GM21423 (cell line): ENCODE measurements around the gene ZNF865.

Source experiments
- ATAC-seq: cut with Tn5 transposase; IDR thresholded peaks from one replicate; pipeline ENCODE4 v1.9.1; 2021; ENCODE audit warnings: mild to moderate bottlenecking, moderate library complexity; ENCODE audit not compliant: unreplicated experiment

ZNF865 gene

GRCh38 chr19:55603581-55604292 lies 1.7 kb upstream of the ZNF865 start:
- no peak for ATAC-seq

GRCh38 chr19:55605207-55605636 lies 225 bp upstream of the ZNF865 start:
- ATAC-seq: peak; percentile 68

- ATAC-seq: no peak
These were observed 982 bp downstream of the ZNF865 start for GRCh38 chr19:55606471-55606787.

- ATAC-seq: no peak
These were observed 1.4 kb downstream of the ZNF865 start for GRCh38 chr19:55606817-55607216.

- no peak for ATAC-seq
These were observed 3.9 kb downstream of the ZNF865 start for GRCh38 chr19:55609326-55609725.

DNA sequence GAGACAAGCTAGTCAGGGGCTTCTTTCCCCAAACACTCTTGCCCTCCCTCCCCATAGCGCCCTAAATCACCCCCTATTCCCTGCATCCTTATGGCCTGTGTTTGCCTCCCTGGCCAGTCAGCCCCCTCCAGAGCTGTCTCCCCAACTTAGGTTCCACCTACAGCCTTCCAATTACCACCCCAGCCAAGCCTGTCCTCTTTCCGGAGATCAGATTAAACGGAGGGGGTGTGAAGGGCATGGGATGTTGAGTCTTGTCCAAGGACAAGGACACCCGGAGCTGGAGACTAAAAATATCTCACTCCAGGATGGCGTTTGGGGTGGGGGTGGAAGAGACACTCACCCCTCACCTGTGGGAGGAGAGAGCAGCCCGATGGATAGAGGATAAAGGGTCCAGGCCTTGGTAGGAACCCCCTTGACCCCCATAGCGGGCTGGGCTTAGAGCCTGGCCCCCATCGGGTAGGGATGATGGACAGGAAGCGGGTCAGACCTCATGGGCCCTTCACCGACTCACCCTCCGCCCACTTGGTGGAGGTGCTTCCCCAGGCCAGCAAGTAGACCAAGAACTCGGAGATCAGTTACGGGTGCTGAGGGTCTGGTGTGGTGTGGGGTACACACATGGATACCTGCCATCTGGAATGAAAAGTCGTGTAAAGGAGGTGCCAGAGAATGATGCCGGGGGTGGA lies 6.0 kb downstream of the ZNF865 start:
- no peak for ATAC-seq

GRCh38 chr19:55611983-55612645 lies 6.7 kb downstream of the ZNF865 start:
- no peak for ATAC-seq

DNA sequence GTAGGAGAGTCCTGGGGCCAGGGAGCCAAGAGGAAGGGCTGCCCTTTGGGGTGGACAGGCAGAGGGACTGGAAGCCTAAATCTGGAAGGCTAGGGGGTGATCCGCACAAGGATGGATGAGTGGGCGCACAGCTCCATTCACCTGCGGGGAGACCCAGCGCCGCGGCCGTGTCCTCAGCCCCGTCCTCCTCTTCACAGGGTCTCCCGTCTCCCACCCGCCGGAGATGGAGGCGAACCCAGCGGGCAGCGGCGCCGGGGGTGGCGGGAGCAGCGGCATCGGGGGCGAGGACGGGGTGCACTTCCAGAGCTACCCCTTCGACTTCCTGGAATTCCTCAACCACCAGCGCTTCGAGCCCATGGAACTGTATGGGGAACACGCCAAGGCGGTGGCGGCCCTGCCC lies 7.9 kb downstream of the ZNF865 start:
- ATAC-seq: no peak

GRCh38 chr19:55613930-55614710 lies 8.7 kb downstream of the ZNF865 start:
- ATAC-seq: no peak

- no peak for ATAC-seq
These were observed 9.5 kb downstream of the ZNF865 start for GRCh38 chr19:55614711-55615542.

DNA sequence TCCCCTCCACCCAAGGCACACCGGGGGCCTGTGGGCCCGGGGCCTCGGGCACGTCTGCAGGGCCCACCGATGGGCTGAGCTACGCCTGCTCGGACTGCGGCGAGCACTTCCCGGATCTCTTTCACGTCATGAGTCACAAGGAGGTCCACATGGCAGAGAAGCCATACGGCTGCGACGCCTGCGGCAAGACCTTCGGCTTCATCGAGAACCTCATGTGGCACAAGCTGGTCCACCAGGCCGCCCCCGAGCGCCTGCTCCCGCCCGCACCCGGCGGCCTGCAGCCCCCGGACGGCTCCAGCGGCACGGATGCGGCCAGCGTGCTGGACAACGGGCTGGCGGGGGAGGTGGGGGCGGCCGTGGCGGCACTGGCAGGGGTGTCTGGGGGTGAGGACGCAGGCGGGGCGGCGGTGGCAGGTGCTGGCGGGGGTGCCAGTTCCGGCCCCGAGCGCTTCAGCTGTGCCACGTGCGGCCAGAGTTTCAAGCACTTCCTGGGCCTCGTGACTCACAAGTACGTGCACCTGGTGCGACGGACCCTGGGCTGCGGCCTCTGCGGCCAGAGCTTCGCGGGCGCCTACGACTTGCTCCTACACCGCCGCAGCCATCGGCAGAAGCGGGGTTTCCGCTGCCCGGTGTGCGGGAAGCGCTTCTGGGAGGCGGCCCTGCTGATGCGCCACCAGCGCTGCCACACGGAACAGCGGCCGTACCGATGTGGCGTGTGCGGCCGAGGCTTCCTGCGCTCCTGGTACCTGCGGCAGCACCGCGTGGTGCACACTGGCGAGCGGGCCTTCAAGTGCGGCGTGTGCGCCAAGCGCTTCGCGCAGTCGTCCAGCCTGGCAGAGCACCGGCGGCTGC lies 10.3 kb downstream of the ZNF865 start:
- no peak for ATAC-seq

DNA sequence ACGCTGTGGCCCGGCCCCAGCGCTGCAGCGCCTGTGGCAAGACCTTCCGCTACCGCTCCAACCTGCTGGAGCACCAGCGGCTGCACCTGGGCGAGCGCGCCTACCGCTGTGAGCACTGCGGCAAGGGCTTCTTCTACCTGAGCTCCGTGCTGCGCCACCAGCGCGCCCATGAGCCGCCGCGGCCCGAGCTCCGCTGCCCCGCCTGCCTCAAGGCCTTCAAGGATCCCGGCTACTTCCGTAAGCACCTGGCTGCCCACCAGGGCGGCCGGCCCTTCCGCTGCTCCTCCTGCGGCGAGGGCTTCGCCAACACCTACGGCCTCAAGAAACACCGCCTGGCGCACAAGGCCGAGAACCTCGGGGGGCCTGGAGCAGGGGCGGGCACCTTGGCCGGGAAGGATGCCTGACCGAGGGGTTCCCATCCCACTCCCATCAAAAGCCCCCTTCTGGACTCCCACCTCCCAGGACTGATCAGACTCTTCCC lies 11.0 kb downstream of the ZNF865 start:
- ATAC-seq: no peak

DNA sequence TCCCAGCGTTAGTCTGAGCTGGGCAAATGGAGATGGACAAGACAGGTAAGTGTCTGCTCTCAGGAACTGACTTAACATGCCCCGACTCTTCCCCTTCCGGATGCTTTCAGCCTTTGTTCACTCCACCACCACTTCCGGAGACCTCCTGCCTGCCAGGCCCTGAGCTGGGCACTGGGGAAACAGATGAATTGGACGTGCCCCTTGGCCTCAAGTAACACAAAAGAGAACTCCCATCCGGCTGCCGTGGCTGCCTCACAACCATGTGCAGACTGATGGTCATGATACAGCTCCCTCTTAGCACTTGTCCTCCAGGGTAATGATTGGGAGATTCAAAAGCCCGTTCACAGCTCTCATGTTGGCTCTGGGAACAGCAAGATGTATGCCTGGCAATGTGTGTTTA lies 12.0 kb downstream of the ZNF865 start:
- no peak for ATAC-seq

- no peak for ATAC-seq
These were observed 13.0 kb downstream of the ZNF865 start for GRCh38 chr19:55618426-55618825.

DNA sequence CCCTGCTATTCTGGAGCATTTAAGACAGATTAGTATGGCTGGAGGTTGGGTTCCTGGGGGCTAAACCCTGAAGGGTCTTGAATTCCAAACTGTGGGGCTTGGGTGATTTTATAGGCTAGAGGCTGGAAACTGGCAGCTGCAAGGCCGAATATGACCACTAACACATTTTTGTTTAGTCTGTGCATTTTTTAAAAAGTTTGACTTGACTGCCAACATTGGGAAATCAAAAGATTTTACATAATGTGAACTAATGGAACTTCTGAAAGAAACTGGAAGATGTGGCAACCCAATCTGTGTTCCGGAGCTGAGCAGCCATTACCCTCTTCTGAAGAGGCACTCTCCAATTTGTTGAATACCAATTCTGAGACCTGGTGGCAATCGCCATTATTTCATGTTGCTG lies 13.8 kb downstream of the ZNF865 start:
- ATAC-seq: no peak

DNA sequence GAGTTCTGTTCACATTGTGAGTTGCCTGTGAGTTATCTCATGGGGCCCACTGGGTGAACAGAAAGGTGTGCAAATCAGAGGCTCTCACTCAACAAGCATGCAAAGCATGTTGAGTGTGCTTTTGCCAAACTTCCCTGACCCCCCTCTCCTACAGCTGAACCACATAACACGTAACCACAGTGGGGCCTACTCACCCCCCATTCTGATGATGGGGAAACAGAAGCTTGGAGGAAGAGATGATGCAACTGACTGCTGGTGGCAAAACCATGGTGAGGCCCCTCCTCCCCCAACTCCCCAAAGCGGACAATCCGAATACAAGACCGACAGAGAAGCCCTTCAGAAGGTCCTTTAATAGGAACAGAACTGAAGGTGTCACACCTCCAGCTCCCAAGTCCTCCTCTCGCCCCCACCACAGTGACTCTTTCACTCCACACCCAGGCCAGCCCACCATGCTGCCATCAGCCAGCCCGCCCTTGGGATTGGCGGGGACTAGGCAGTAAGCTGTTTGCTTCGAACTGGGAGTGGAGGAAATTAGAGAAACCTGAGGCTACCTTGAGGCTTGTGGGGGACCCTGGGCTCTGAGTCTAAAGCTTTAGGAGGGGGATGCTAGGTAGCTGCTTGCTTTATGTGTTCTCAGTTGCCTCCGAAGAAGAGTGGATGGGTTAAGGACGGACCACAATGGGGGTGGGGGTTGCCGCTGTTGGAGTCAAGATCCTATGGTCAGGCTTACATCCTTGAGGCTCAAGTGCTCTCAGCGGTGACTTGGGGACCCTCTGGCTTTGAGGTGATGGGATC lies 15.2 kb downstream of the ZNF865 start:
- ATAC-seq: no peak

GRCh38 chr19:55621205-55621672 lies 15.8 kb downstream of the ZNF865 start:
- no peak for ATAC-seq

GRCh38 chr19:55621673-55622231 lies 16.3 kb downstream of the ZNF865 start:
- no peak for ATAC-seq
